ENCODE results near the gene MGAT3.

Gene MGAT3

DNA sequence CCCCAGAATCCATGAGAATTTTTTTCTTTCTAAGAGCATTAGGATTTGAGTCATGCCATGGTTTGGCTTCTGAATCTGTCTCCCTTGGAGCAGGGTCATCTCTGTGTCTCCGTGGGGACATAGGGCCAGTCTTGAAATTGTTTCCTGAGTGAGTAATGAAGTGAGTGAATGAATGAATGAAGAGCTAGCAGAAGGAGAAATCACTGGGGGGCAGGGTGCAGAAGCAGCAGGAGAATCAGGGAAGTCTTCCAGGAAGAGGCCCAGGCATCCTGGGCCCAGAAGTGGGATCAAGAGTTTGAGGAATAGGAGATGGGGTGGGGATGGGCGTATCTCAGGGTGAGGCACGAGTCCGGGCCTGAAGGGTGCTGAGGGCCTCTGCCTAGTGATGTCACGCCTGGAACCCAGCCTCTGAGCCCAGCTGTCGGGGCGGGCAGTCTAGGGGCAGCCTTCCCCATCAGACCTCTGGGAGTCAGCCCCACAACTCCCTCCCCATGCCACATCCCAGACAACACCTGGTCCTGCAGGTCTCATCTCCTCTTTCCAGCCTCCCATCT is 12.5 kb upstream of the MGAT3 start:
- Histone ChIP-seq H3K27ac (ENCODE audit: low read depth, low read length) (peak overlapping the region; percentile 98), H3K4me3 (ENCODE audit: insufficient read depth, low read length, poor library complexity, severe bottlenecking) (no peak overlapping the region), H3F3A (ENCODE audit: insufficient read depth) (peaks cover 89% of the 10 kb centered on the region), H3K9me3 (ENCODE audit: insufficient read depth, low read length) (no peaks in the 10 kb centered on the region), H3K9ac (ENCODE audit: low read length) (peak overlapping the region; percentile 72), H3K79me2 (ENCODE audit: insufficient read depth, low read length) (peaks cover 19% of the 10 kb centered on the region), H4K20me1 (ENCODE audit: low read depth, low read length) (no peaks in the 10 kb centered on the region), H3K36me3 (ENCODE audit: low read length) (no peaks in the 10 kb centered on the region), H2AFZ (ENCODE audit: low read depth, low read length, severe bottlenecking) (no peak overlapping the region), H3K9me2 (replicated peaks; ENCODE audit: insufficient read depth, low read length) (no peaks in the 10 kb centered on the region), H3K27me3 (ENCODE audit: low read length) (no peaks in the 10 kb centered on the region), H3K4me2 (ENCODE audit: low read depth, low read length, poor library complexity, severe bottlenecking) (peak overlapping the region; percentile 69)
- no peak for TF ChIP-seq EZH2phosphoT487 (conservative IDR thresholded peaks at IDR 0.05; ENCODE audit: low read length)
- TF ChIP-seq, protein P1, sequence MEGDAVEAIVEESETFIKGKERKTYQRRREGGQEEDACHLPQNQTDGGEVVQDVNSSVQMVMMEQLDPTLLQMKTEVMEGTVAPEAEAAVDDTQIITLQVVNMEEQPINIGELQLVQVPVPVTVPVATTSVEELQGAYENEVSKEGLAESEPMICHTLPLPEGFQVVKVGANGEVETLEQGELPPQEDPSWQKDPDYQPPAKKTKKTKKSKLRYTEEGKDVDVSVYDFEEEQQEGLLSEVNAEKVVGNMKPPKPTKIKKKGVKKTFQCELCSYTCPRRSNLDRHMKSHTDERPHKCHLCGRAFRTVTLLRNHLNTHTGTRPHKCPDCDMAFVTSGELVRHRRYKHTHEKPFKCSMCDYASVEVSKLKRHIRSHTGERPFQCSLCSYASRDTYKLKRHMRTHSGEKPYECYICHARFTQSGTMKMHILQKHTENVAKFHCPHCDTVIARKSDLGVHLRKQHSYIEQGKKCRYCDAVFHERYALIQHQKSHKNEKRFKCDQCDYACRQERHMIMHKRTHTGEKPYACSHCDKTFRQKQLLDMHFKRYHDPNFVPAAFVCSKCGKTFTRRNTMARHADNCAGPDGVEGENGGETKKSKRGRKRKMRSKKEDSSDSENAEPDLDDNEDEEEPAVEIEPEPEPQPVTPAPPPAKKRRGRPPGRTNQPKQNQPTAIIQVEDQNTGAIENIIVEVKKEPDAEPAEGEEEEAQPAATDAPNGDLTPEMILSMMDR (IDR thresholded peaks at IDR 0.05; ENCODE audit: insufficient read depth, low read length, poor library complexity, severe bottlenecking), result no peak

DNA sequence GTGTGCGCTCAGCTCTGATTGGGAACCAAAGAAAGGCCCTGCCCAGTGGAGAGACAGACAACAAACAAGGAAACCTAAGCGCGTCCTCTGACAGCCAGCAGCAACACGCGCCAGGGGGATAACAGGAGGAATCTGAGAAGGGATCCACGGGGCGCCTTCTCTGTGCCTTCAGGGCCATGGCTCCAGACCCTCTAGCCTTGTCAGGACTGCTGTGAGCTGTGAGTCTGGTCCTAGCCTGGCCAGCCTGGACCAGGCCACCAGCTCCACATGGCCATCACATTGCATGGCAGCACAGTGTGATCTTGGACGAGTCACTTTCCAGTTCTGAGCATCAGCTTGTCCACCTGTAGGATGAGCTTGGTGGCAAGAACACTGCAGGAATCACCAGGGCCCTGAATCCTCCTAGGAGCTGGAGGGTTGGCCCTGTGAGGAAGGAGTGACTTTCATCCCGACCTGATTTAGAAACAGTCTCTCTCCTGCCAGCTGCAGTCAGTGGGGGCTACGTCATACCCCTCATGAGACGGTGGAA is 11.8 kb upstream of the MGAT3 start:
- peak overlapping the region; percentile 69 for H3K4me2 ChIP-seq (ENCODE audit: low read depth, low read length, poor library complexity, severe bottlenecking)
- no peak overlapping the region for H3K4me3 ChIP-seq (ENCODE audit: insufficient read depth, low read length, poor library complexity, severe bottlenecking)
- no peaks in the 10 kb centered on the region for H4K20me1 ChIP-seq (ENCODE audit: low read depth, low read length)
- no peaks in the 10 kb centered on the region for H3K9me3 ChIP-seq (ENCODE audit: insufficient read depth, low read length)
- no peak overlapping the region for H2AFZ ChIP-seq (ENCODE audit: low read depth, low read length, severe bottlenecking)
- TF ChIP-seq EZH2phosphoT487 (conservative IDR thresholded peaks at IDR 0.05; ENCODE audit: low read length), result no peak
- TF ChIP-seq, protein P1 (IDR thresholded peaks at IDR 0.05; ENCODE audit: insufficient read depth, low read length, poor library complexity, severe bottlenecking), result no peak
- H3K9me2 ChIP-seq (replicated peaks; ENCODE audit: insufficient read depth, low read length), result no peaks in the 10 kb centered on the region
- H3K36me3 ChIP-seq (ENCODE audit: low read length), result no peaks in the 10 kb centered on the region
- no peaks in the 10 kb centered on the region for H3K27me3 ChIP-seq (ENCODE audit: low read length)
- H3K9ac ChIP-seq (ENCODE audit: low read length), result peak overlapping the region; percentile 72
- H3K79me2 ChIP-seq (ENCODE audit: insufficient read depth, low read length), result peaks cover 26% of the 10 kb centered on the region
- H3F3A ChIP-seq (ENCODE audit: insufficient read depth), result peaks cover 89% of the 10 kb centered on the region
- peak overlapping the region; percentile 98 for H3K27ac ChIP-seq (ENCODE audit: low read depth, low read length)

DNA sequence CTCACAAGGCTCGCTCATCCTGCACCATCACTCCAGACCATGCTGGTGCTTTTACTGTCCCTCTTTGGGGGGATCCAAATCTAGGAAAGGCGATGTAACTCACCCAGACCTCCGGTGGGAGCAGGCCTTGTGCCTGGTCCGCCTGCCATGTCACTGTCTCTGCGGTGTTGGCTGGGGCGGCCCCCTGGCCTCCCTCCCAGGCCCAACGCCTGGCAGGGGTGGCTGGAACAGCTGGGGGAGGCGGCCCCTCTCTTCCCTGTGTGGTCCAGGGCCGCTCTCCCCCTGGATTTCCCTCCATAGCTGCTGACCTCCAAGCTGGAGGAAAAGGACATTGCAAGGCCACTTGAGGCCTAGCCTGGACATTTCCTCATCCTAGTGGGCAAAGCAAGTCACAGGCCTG is 11.1 kb upstream of the MGAT3 start:
- H3K9ac ChIP-seq (ENCODE audit: low read length), result peak overlapping the region; percentile 72
- no peaks in the 10 kb centered on the region for H3K36me3 ChIP-seq (ENCODE audit: low read length)
- H3K4me2 ChIP-seq (ENCODE audit: low read depth, low read length, poor library complexity, severe bottlenecking), result peak overlapping the region; percentile 69
- peaks cover 91% of the 10 kb centered on the region for H3F3A ChIP-seq (ENCODE audit: insufficient read depth)
- H3K79me2 ChIP-seq (ENCODE audit: insufficient read depth, low read length), result peaks cover 33% of the 10 kb centered on the region
- no peaks in the 10 kb centered on the region for H3K9me2 ChIP-seq (replicated peaks; ENCODE audit: insufficient read depth, low read length)
- TF ChIP-seq, protein P1 (IDR thresholded peaks at IDR 0.05; ENCODE audit: insufficient read depth, low read length, poor library complexity, severe bottlenecking), result no peak
- H3K27ac ChIP-seq (ENCODE audit: low read depth, low read length), result peak overlapping the region; percentile 98
- H4K20me1 ChIP-seq (ENCODE audit: low read depth, low read length), result no peaks in the 10 kb centered on the region
- H3K9me3 ChIP-seq (ENCODE audit: insufficient read depth, low read length), result no peaks in the 10 kb centered on the region
- H3K4me3 ChIP-seq (ENCODE audit: insufficient read depth, low read length, poor library complexity, severe bottlenecking), result no peak overlapping the region
- H2AFZ ChIP-seq (ENCODE audit: low read depth, low read length, severe bottlenecking), result no peak overlapping the region
- H3K27me3 ChIP-seq (ENCODE audit: low read length), result no peaks in the 10 kb centered on the region

Data from SU-DHL-6 (cell line).